SK-N-SH treated with all-trans-retinoic acid at 6 μM for 48 hours (cell line): ENCODE data around the gene GASK1B.

Experiments used
- ATAC-seq: fragments of 200-7000 bp; cut with Tn5 transposase; 3 replicates; pipeline ENCODE4 v1.9.1; 2020; ENCODE audit warnings: mild to moderate bottlenecking, moderate library complexity
- CREB5 ChIP-seq: fragments of 250-450 bp; sonication (Bioruptor Pico); IDR thresholded peaks from 2 replicates; pipeline ENCODE4 v1.5.1; 2020; ENCODE audit warnings: low read depth, mild to moderate bottlenecking, moderate library complexity
- CSDC2 ChIP-seq: fragments of 250-450 bp; sonication (Bioruptor Pico); IDR thresholded peaks from 2 replicates; pipeline ENCODE4 v1.5.0; 2020; ENCODE audit warnings: mild to moderate bottlenecking, moderate library complexity
- CSRNP3 ChIP-seq: fragments of 250-450 bp; sonication (Bioruptor Pico); IDR thresholded peaks from 2 replicates; pipeline ENCODE4 v1.5.1; 2021; ENCODE audit warnings: mild to moderate bottlenecking, moderate library complexity
- ESRRG ChIP-seq: fragments of 250-450 bp; sonication (Bioruptor Pico); IDR thresholded peaks from 2 replicates; pipeline ENCODE4 v1.6.1; 2021; ENCODE audit warnings: mild to moderate bottlenecking
- GLIS3 ChIP-seq: fragments of 250-450 bp; sonication (Bioruptor Pico); IDR thresholded peaks from 2 replicates; pipeline ENCODE4 v1.5.0; 2020; ENCODE audit warnings: mild to moderate bottlenecking, moderate library complexity
- ISL1 ChIP-seq: fragments of 250-450 bp; sonication (Bioruptor Pico); IDR thresholded peaks from 2 replicates; pipeline ENCODE4 v2.1.2; 2022; ENCODE audit warnings: mild to moderate bottlenecking, moderate library complexity
- OSR1 ChIP-seq: fragments of 250-450 bp; sonication (Bioruptor Pico); IDR thresholded peaks from 2 replicates; pipeline ENCODE4 v1.8.0; 2022; ENCODE audit warnings: moderate library complexity, mild to moderate bottlenecking, inconsistent platforms
- PATZ1 ChIP-seq: fragments of 250-450 bp; sonication (Bioruptor Pico); IDR thresholded peaks from 2 replicates; pipeline ENCODE4 v1.8.0; 2020; ENCODE audit warnings: mild to moderate bottlenecking, moderate library complexity, borderline replicate concordance
- POU6F1 ChIP-seq: fragments of 250-450 bp; sonication (Bioruptor Pico); IDR thresholded peaks from 2 replicates; pipeline ENCODE4 v1.8.0; 2021; ENCODE audit warnings: low read depth, mild to moderate bottlenecking, moderate library complexity, borderline replicate concordance
- PPARA ChIP-seq: fragments of 250-450 bp; sonication (Bioruptor Pico); IDR thresholded peaks from 2 replicates; pipeline ENCODE4 v1.5.0; 2020; ENCODE audit warnings: mild to moderate bottlenecking, borderline replicate concordance
- SNAI2 ChIP-seq: fragments of 250-450 bp; sonication (Bioruptor Pico); IDR thresholded peaks from 2 replicates; pipeline ENCODE4 v1.5.0; 2020; ENCODE audit warnings: mild to moderate bottlenecking, moderate library complexity
- TCF4 ChIP-seq: fragments of 250-450 bp; sonication (Bioruptor Pico); IDR thresholded peaks from 2 replicates; pipeline ENCODE4 v1.8.0; 2021; ENCODE audit warnings: mild to moderate bottlenecking, moderate library complexity, borderline replicate concordance
- TOX ChIP-seq: fragments of 250-450 bp; sonication (Bioruptor Pico); IDR thresholded peaks from 2 replicates; pipeline ENCODE4 v1.8.0; 2021; ENCODE audit warnings: mild to moderate bottlenecking, moderate library complexity, borderline replicate concordance
- ZC3H10 ChIP-seq: fragments of 250-450 bp; sonication (Bioruptor Pico); IDR thresholded peaks from 2 replicates; pipeline ENCODE4 v1.5.1; 2021; ENCODE audit warnings: mild to moderate bottlenecking, moderate library complexity
- ZFP3 ChIP-seq: fragments of 250-450 bp; sonication (Bioruptor Pico); IDR thresholded peaks from 2 replicates; pipeline ENCODE4 v1.5.0; 2020; ENCODE audit warnings: mild to moderate bottlenecking, moderate library complexity
- ZFP30 ChIP-seq: fragments of 450-650 bp; formaldehyde crosslinking; IDR thresholded peaks from 2 replicates; pipeline ENCODE4 v1.5.0; 2022; ENCODE audit warnings: mild to moderate bottlenecking, moderate library complexity
- ZNF565 ChIP-seq: fragments of 450-650 bp; formaldehyde crosslinking; conservative IDR thresholded peaks from 2 replicates; pipeline ENCODE4 v1.5.0; 2020; ENCODE audit warnings: low read depth, mild to moderate bottlenecking, moderate library complexity
- ZNF70 ChIP-seq: fragments of 450-650 bp; formaldehyde crosslinking; IDR thresholded peaks from 2 replicates; pipeline ENCODE4 v1.5.0; 2020; ENCODE audit warnings: mild to moderate bottlenecking, moderate library complexity
- ZNF8 ChIP-seq: fragments of 450-650 bp; formaldehyde crosslinking; IDR thresholded peaks from 2 replicates; pipeline ENCODE4 v1.5.0; 2020; ENCODE audit warnings: mild to moderate bottlenecking, moderate library complexity
- TF ChIP-seq, protein P1 (sequence below): fragments of 250-450 bp; sonication (Bioruptor Pico); IDR thresholded peaks from 2 replicates; pipeline ENCODE4 v1.5.0; 2020; ENCODE audit warnings: mild to moderate bottlenecking, moderate library complexity

The GASK1B gene

GRCh38 chr4:158169506-158169905 lies 3.3 kb downstream of the GASK1B start:
- no peak for ATAC-seq
- TF ChIP-seq, protein P1, sequence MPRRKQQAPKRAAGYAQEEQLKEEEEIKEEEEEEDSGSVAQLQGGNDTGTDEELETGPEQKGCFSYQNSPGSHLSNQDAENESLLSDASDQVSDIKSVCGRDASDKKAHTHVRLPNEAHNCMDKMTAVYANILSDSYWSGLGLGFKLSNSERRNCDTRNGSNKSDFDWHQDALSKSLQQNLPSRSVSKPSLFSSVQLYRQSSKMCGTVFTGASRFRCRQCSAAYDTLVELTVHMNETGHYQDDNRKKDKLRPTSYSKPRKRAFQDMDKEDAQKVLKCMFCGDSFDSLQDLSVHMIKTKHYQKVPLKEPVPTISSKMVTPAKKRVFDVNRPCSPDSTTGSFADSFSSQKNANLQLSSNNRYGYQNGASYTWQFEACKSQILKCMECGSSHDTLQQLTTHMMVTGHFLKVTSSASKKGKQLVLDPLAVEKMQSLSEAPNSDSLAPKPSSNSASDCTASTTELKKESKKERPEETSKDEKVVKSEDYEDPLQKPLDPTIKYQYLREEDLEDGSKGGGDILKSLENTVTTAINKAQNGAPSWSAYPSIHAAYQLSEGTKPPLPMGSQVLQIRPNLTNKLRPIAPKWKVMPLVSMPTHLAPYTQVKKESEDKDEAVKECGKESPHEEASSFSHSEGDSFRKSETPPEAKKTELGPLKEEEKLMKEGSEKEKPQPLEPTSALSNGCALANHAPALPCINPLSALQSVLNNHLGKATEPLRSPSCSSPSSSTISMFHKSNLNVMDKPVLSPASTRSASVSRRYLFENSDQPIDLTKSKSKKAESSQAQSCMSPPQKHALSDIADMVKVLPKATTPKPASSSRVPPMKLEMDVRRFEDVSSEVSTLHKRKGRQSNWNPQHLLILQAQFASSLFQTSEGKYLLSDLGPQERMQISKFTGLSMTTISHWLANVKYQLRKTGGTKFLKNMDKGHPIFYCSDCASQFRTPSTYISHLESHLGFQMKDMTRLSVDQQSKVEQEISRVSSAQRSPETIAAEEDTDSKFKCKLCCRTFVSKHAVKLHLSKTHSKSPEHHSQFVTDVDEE (CRISPR knock-in tag), result no peak

DNA sequence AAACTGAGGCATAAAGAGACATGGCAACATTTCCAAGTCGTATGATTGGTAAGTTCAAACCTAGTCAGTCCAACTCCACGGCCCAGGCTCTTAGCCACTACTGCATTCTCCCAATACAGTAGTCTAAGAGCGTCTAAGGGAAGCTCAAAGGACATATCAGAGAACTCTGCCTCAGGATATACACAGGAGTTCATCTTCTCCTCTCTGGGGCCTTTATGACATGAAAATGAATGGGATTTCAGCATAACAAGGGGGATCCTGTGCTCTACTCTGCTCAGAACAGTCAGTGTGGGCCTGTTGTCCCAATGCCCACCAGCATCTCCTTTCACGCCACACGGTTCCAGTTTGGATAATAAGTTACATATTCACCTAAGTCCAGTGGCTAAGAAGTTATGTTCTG lies 4.2 kb downstream of the GASK1B start:
- TF ChIP-seq PPARA (CRISPR knock-in tag), result no peak
- TF ChIP-seq ZNF8 (CRISPR knock-in tag), result no peak
- no peak for TF ChIP-seq ZNF70
- TF ChIP-seq SNAI2 (CRISPR knock-in tag), result no peak
- TF ChIP-seq TOX, result no peak
- no peak for TF ChIP-seq ZFP30
- TF ChIP-seq ZNF565 (CRISPR knock-in tag), result no peak
- no peak for TF ChIP-seq POU6F1 (CRISPR knock-in tag)
- TF ChIP-seq CSRNP3, result no peak
- TF ChIP-seq TCF4, result no peak
- no peak for TF ChIP-seq OSR1 (CRISPR knock-in tag)
- TF ChIP-seq ESRRG (CRISPR knock-in tag), result no peak
- TF ChIP-seq ZC3H10 (CRISPR knock-in tag), result no peak
- no peak for TF ChIP-seq CSDC2 (CRISPR knock-in tag)
- TF ChIP-seq ISL1 (CRISPR knock-in tag), result no peak
- TF ChIP-seq, protein P1 (CRISPR knock-in tag), result no peak
- TF ChIP-seq PATZ1, result no peak
- TF ChIP-seq, all 23 proteins: peak for 0
- no peak for ATAC-seq

DNA sequence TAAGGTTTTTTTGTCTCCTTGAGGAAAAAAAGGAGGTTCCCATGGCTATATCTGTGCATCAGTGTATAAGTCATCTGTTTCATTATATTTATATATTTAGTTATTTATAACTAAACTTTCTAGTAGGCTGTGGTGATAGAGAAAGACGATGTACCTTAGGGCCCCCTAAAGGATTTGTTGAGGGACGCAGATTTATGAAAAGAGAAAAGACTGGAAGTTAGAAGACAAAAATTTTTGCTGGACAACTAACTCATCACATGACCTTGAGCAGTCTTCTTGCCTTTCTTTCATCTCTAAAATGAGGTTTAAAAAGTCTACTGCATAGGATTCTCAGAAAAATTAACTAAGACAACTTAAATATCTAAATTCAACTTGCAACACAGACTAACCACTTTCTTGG lies 6.1 kb downstream of the GASK1B start:
- TF ChIP-seq CSDC2 (CRISPR knock-in tag) (no peak), ZFP3 (CRISPR knock-in tag) (no peak), TOX (no peak), ZNF70 (no peak), GLIS3 (no peak), ZNF565 (CRISPR knock-in tag) (no peak), ZFP30 (no peak), CREB5 (CRISPR knock-in tag) (no peak), SNAI2 (CRISPR knock-in tag) (no peak), PPARA (CRISPR knock-in tag) (no peak)
- no peak for ATAC-seq
